GM21381 (cell line): ENCODE results near the gene PALS1.
"Not testable (repeated sequence)": the region's sequence is repeated elsewhere in the genome, so short reads cannot be mapped to it uniquely, and the experiment has no call there.

ENCODE experiments used
- ATAC-seq: cut with Tn5 transposase; IDR thresholded peaks from one replicate; pipeline ENCODE4 v1.9.1; 2021; ENCODE audit warnings: mild to moderate bottlenecking, moderate library complexity; ENCODE audit not compliant: unreplicated experiment

Gene PALS1

GRCh38 chr14:67253076-67253635, 11.9 kb downstream of the PALS1 start:
- ATAC-seq = no peak

GRCh38 chr14:67257906-67258305, 16.7 kb downstream of the PALS1 start:
- no peak for ATAC-seq

GRCh38 chr14:67260965-67261364, 19.7 kb downstream of the PALS1 start:
- no peak for ATAC-seq

- no peak for ATAC-seq
Measured at GRCh38 chr14:67263499-67264149, 22.4 kb downstream of the PALS1 start.

- no peak for ATAC-seq
Measured at GRCh38 chr14:67265131-67265530, 23.9 kb downstream of the PALS1 start.

- ATAC-seq = no peak
Measured at GRCh38 chr14:67267576-67268328, 26.5 kb downstream of the PALS1 start.

GRCh38 chr14:67268426-67269150, 27.4 kb downstream of the PALS1 start:
- no peak for ATAC-seq

- ATAC-seq = no peak
Measured at GRCh38 chr14:67269298-67270060, 28.2 kb downstream of the PALS1 start.

GRCh38 chr14:67270145-67270753, 29.0 kb downstream of the PALS1 start:
- ATAC-seq = no peak

GRCh38 chr14:67270933-67271332, 29.7 kb downstream of the PALS1 start:
- ATAC-seq = no peak

- not testable (repeated sequence) for ATAC-seq
Measured at GRCh38 chr14:67273281-67273680, 32.0 kb downstream of the PALS1 start.

GRCh38 chr14:67276131-67276530, 34.9 kb downstream of the PALS1 start:
- ATAC-seq = no peak

- no peak for ATAC-seq
Measured at GRCh38 chr14:67280506-67280905, 39.3 kb downstream of the PALS1 start.

GRCh38 chr14:67285876-67286452, 44.7 kb downstream of the PALS1 start:
- ATAC-seq = no peak
